CD1c-positive myeloid dendritic cell (primary cell): ENCODE data around the gene SERHL2.
"Not testable (repeated sequence)": the region's sequence is repeated elsewhere in the genome, so short reads cannot be mapped to it uniquely, and the experiment has no call there.

Source experiments
- DNase-seq: peaks from one replicate; pipeline ENCODE4 v3.0.0-alpha.2; 2016; ENCODE audit errors: extremely low spot score

SERHL2 gene

GRCh38 chr22:42607641-42608040 lies 53.9 kb downstream of the SERHL2 start:
- DNase-seq = not testable (repeated sequence)

DNA sequence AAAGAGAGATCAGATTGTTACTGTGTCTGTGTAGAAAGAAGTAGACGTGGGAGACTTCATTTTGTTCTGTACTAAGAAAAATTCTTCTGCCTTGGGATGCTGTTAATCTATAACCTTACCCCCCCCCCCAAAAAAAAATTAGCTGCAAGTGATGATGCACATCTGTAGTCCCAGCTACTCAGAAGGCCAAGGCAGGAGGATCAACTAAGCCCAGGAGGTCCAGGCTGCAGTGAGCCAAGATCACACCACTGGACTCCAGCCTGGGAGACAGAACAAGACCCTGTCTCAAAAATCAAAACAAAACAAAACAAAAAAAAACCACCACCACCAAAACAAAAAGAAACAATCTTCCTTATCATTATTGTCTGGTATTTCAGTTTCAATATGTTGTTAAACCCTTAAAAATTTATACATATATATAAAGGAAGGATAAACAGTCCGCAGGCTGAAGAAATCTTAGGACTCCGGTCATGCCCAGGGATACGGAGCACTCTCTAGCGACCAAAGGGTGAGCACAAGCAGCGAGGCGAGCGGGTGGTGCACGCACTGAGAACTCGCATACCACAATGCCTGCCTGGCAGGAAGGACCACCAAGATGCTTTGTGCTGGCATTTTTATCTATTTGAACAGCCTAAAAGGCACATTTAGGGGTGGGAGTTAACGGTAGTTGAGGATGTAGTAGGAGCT lies 54.5 kb downstream of the SERHL2 start:
- no peak for DNase-seq

DNA sequence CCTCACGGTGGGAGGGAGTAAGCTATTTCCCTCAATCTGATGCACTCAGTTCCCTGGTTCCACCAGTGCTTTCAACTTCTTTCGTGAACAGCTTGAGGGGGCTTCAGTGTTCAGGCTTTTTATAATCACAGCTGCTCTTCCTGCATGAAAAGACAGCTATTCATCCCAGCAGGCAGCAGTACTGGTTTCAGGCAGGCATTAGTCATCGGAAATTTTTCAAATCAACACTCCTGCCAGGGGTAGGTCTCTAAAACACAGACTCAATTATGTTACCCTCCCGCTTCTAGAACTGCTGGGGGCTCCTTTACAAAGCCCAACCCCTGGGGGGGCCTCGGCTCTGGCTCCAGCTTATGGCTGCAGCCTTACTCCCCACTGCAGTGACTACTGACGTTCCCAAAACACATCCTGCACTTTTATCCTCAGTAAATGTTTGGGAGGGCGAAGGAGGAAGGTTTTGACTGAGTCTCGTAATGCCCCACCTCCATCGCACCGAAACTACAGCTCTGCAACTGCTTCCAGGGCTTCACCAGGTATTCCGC lies 55.1 kb downstream of the SERHL2 start:
- no peak for DNase-seq

DNA sequence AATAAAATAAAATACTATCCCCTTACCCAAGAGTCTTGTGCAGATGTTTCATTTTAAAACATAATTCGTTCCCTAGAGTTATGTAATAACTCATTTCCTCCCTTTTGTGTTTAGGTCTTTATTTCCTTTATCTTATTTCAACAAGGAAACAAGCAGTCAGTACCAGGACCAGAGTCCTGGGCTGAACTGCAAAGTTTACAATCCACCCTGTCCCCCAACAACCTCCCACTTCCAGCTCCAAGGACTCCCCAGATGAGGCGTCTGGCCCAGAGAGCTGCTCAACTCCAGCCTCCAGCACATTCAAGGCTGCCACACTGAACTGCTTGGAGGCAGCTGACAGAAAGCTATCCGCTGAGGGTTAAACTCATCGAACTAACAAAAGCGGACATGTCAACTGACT lies 56.4 kb downstream of the SERHL2 start:
- DNase-seq = no peak

DNA sequence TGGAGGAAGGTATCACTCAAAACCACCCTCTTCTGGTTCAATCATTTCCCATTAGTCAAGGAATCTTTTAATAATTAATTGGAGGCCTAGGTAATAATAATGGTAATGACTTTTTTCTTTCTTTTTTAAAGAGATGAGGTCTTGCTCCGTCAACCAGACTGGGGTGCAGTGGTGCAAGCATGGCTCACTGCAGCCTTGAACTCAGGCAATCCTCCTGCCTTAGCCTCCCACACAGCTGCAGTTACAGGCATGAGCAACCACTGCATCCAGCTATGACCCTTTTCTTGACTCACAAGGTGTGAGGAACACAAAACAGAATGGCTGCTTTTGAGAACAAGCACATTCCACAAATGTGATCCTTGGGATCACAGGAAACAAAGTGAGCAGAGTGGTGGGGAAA lies 57.3 kb downstream of the SERHL2 start:
- peak; percentile 26 for DNase-seq

DNA sequence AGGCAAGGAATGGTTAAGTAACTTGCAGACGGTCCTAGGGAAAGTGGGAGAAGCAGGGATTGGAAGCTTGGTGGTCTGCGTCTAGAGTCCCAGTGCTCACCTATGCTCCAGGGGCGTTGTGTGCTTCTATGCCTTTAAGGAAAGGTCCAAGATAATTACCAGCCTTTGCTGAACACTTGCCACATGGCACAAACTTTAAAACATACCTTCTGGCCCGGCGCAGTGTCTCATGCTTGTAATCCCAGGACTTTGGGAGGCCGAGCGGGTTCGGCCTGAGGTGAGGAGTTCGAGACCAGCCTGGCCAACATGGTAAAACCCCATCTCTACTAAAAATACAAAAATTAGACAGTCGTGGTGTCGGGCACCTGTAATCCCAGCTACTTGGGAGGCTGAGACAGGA lies 58.6 kb downstream of the SERHL2 start:
- DNase-seq = no peak

DNA sequence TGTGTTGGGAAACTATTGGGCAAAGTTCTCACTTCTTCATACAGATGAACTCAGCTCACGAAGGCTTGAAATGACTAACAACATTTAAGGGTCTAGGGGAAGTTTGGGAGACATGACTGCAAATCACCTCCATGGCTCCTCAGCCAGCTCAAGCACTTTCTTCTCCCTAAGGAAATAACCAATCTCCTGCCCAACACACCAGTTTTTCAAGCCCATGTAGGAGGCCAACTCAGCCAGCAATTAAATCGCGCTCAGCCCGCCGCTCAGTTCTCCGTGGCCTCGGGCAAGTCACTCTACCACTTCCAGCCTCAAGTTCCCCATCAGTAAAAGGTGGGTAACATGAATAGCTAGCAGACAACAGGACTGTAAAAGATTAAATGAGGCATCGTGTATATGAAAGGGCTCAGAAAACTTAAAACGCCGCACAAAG lies 60.1 kb downstream of the SERHL2 start:
- DNase-seq = peak; percentile 91

GRCh38 chr22:42614312-42615091 lies 60.7 kb downstream of the SERHL2 start, which contains the start of gene POLDIP3:
POLDIP3 (minus strand) TSS chr22:42614883; CDS start chr22:42614857, 26 bp downstream.
- peak; percentile 99 for DNase-seq

DNA sequence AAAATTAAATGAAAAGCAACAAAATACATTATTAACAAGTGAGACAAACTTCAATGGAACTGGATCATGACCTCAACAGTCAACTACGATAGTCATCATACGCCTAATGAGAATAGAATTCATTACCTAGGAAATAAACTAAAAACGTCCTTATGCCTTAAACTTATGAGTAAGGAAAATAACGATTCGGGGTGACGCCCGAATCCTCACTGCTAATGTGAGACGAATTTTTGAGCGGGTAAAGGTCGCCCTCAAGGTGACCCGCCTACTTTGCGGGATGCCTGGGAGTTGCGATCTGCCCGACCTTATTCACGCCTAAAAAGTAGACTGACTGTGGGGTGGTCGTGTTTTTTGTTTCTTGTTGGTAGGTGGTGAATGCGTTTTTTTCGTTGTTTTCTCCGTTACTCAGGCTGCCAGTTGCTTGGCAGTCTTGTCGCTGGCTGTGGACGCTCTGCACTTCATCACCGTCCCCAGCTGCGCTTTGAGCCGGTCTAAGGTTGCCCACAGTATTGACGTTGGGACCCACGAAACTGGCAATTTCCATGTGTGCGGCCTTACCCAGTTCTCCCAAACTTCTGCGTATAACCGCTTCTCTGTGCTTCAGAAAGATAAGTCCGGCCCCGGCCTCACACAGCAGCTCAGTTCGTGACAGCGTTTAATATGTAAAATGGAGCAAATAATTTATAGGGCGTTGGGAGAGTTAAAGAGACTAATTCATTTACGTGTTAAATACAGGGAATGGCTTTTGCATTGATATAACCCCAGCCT lies 61.5 kb downstream of the SERHL2 start:
- peak; percentile 97 for DNase-seq

DNA sequence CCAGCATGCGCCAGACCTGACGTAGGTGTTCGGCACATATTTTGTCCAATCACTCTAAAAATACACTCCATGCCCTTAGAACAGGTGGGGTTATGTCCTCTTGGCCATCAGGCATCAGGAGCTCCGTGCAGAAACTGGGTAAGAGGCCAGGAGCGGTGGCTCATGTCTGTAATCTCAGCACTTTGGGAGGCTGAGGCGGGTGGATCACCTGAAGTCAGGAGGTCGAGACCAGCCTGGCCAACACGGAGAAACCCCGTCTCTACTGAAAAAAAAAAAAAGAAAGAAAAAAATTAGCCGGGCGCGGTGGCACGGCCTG lies 62.1 kb downstream of the SERHL2 start:
- not testable (repeated sequence) for DNase-seq

GRCh38 chr22:42617155-42617983 lies 63.6 kb downstream of the SERHL2 start:
- DNase-seq = no peak

- no peak for DNase-seq
Observed at GRCh38 chr22:42619261-42620063, 65.7 kb downstream of the SERHL2 start.

- no peak for DNase-seq
Observed at GRCh38 chr22:42620084-42620483, 66.3 kb downstream of the SERHL2 start.

- peak; percentile 57 for DNase-seq
Observed at GRCh38 chr22:42621505-42622002, 67.8 kb downstream of the SERHL2 start.

GRCh38 chr22:42622061-42622710 lies 68.4 kb downstream of the SERHL2 start:
- DNase-seq = no peak

- peak; percentile 68 for DNase-seq
Observed at GRCh38 chr22:42623301-42623751, 69.6 kb downstream of the SERHL2 start.
